Left kidney (tissue), 2 donors: ENCODE data around the gene SAT2. TPM values are rescaled to one million over a fixed set of nuclear protein-coding genes. Genes with fewer than 3 reads are reported as not detected.

Experiments used
- DNase-seq: peaks from one replicate; pipeline ENCODE4 v3.0.0-alpha.2; 2013
- polyA plus RNA-seq: library from polyadenylated mRNA; unstranded; fragments of 120-200 nt; gene quantifications from one replicate; pipeline ENCODE4 v1.2.1, GENCODE V29; 2013; ENCODE audit not compliant: insufficient read length

Gene SAT2
- polyA plus RNA-seq, 1 donor = 136 TPM

GRCh38 chr17:7577327-7578199 is 50.1 kb downstream of the SAT2 start:
- no peak for DNase-seq

- DNase-seq = no peak
Measured at GRCh38 chr17:7576432-7576937, 51.1 kb downstream of the SAT2 start.

Other genes starting within 250 kb of the SAT2 start
- 5.5 TPM for gene TNK1, start 246.7 kb downstream of the SAT2 start, polyA plus RNA-seq
- 27.8 TPM for gene PLSCR3, start 233.3 kb downstream of the SAT2 start, polyA plus RNA-seq
- 74.9 TPM for gene TMEM256, start 223.7 kb downstream of the SAT2 start, polyA plus RNA-seq
- 28.1 TPM for gene NLGN2, start 220.0 kb downstream of the SAT2 start, polyA plus RNA-seq
- gene SPEM1, start 207.5 kb downstream of the SAT2 start, polyA plus RNA-seq = not detected
- gene SPEM2, start 202.2 kb downstream of the SAT2 start, polyA plus RNA-seq = not detected
- gene SPEM3, start 199.0 kb downstream of the SAT2 start, polyA plus RNA-seq = not detected
- gene TMEM102, start 192.4 kb downstream of the SAT2 start, polyA plus RNA-seq = 4.4 TPM
- gene FGF11, start 188.3 kb downstream of the SAT2 start, polyA plus RNA-seq = 6.1 TPM
- 10.5 TPM for gene CHRNB1, start 182.8 kb downstream of the SAT2 start, polyA plus RNA-seq
- 39.3 TPM for gene ZBTB4, start 148.2 kb downstream of the SAT2 start, polyA plus RNA-seq
- gene SLC35G6, start 146.4 kb downstream of the SAT2 start, polyA plus RNA-seq = 0.45 TPM
- gene POLR2A, start 143.5 kb downstream of the SAT2 start, polyA plus RNA-seq = 141 TPM
- gene TNFSF12, start 78.8 kb downstream of the SAT2 start, polyA plus RNA-seq = 17.7 TPM
- gene TNFSF13, start 69.1 kb downstream of the SAT2 start, polyA plus RNA-seq = 13.2 TPM
- gene SENP3, start 65.9 kb downstream of the SAT2 start, polyA plus RNA-seq = 90.9 TPM
- gene CD68, start 48.2 kb downstream of the SAT2 start, polyA plus RNA-seq = 56.8 TPM
- gene MPDU1, start 44.0 kb downstream of the SAT2 start, polyA plus RNA-seq = 119 TPM
- 3.0 TPM for gene SOX15, start 37.7 kb downstream of the SAT2 start, polyA plus RNA-seq
- gene FXR2, start 12.9 kb downstream of the SAT2 start, polyA plus RNA-seq = 54.8 TPM
- gene SHBG, start 2.3 kb upstream of the SAT2 start, polyA plus RNA-seq = 2.8 TPM
- 20.5 TPM for gene ATP1B2, start 23.1 kb upstream of the SAT2 start, polyA plus RNA-seq
- gene TP53, start 59.7 kb upstream of the SAT2 start, polyA plus RNA-seq = 76.3 TPM
- gene WRAP53, start 60.7 kb upstream of the SAT2 start, polyA plus RNA-seq = 13.1 TPM
- gene EFNB3, start 77.4 kb upstream of the SAT2 start, polyA plus RNA-seq = 21.3 TPM
- gene DNAH2, start 89.9 kb upstream of the SAT2 start, polyA plus RNA-seq = 0.52 TPM
- 20.5 TPM for gene KDM6B, start 206.4 kb upstream of the SAT2 start, polyA plus RNA-seq
- gene TMEM88, start 227.2 kb upstream of the SAT2 start, polyA plus RNA-seq = 18.3 TPM
- 70.0 TPM for gene NAA38, start 229.7 kb upstream of the SAT2 start, polyA plus RNA-seq
- 29.7 TPM for gene CYB5D1, start 230.2 kb upstream of the SAT2 start, polyA plus RNA-seq